PC-3 (cell line): ENCODE data around the gene LRSAM1. TPM values are rescaled to one million over a fixed set of nuclear protein-coding genes. Genes with fewer than 3 reads are reported as not detected.

ENCODE experiments used
- ATAC-seq: fragments of 200-7000 bp; cut with Tn5 transposase; 2 replicates; pipeline ENCODE4 v1.9.1; 2020; ENCODE audit warnings: mild to moderate bottlenecking, moderate library complexity
- BruUV-seq: library from RNA; stranded (reverse); fragments of 400-500 nt; replicated peaks from 2 replicates; lab custom pipeline; 2021; lab: Mats Ljungman, UMichigan
- CTCF ChIA-PET: fragments of 300-600 bp; sonication (Branson Sonifier 250); formaldehyde crosslinking; loops from one replicate; lab custom pipeline; 2022; ENCODE audit warnings: antibody characterized with exemption; lab: Charles Lee
- POLR2A ChIA-PET: fragments of 300-600 bp; sonication (Branson Sonifier 250); formaldehyde crosslinking; loops from one replicate; lab custom pipeline; 2022; ENCODE audit warnings: antibody characterized with exemption; ENCODE audit not compliant: unreplicated experiment; lab: Charles Lee
- DNase-seq: peaks from one replicate; pipeline ENCODE4 v3.0.0-alpha.2; 2015
- H2AFZ ChIP-seq: fragments of 300-600 bp; sonication (generic); 2 replicates; pipeline ENCODE4 v1.6.0; 2016; ENCODE audit warnings: antibody characterized with exemption, low read length
- H3F3A ChIP-seq: fragments of 300-600 bp; sonication (generic); one replicate; pipeline ENCODE4 v1.6.0; 2017; ENCODE audit warnings: antibody characterized with exemption, low read length, control low read depth, mild to moderate bottlenecking; ENCODE audit not compliant: unreplicated experiment
- H3K27ac ChIP-seq: fragments of 300-600 bp; sonication (generic); 2 replicates; pipeline ENCODE4 v1.5.1; 2016; ENCODE audit warnings: mild to moderate bottlenecking, low read length
- H3K27me3 ChIP-seq: fragments of 300-600 bp; sonication (generic); 2 replicates; pipeline ENCODE4 v1.6.1; 2016; ENCODE audit warnings: low read length, mixed read lengths
- H3K36me3 ChIP-seq: fragments of 300-600 bp; sonication (generic); 2 replicates; pipeline ENCODE4 v1.6.1; 2016; ENCODE audit warnings: low read depth, mixed run types, low read length, mixed read lengths
- H3K4me1 ChIP-seq: fragments of 300-600 bp; sonication (generic); 2 replicates; pipeline ENCODE4 v1.5.1; 2016; ENCODE audit warnings: low read length; ENCODE audit not compliant: insufficient read depth
- H3K4me2 ChIP-seq: fragments of 300-600 bp; sonication (generic); 2 replicates; pipeline ENCODE4 v1.6.0; 2016; ENCODE audit warnings: low read length
- H3K4me3 ChIP-seq: fragments of 300-600 bp; sonication (generic); 2 replicates; pipeline ENCODE4 v1.5.1; 2016; ENCODE audit warnings: mild to moderate bottlenecking, low read length, mixed read lengths
- H3K79me2 ChIP-seq: fragments of 300-600 bp; sonication (generic); 2 replicates; pipeline ENCODE4 v1.6.1; 2017; ENCODE audit warnings: low read length, mixed read lengths
- H3K9ac ChIP-seq: fragments of 300-600 bp; sonication (generic); 2 replicates; pipeline ENCODE4 v1.6.0; 2016; ENCODE audit warnings: mild to moderate bottlenecking, low read length
- H3K9me2 ChIP-seq: fragments of 300-600 bp; sonication (generic); replicated peaks from 2 replicates; pipeline ENCODE4 v1.6.1; 2016; ENCODE audit warnings: mixed run types, low read length, mixed read lengths
- H3K9me3 ChIP-seq: fragments of 300-600 bp; sonication (generic); 2 replicates; pipeline ENCODE4 v1.6.1; 2016; ENCODE audit warnings: low read length, mixed read lengths
- H4K20me1 ChIP-seq: fragments of 300-600 bp; sonication (generic); 2 replicates; pipeline ENCODE4 v1.6.1; 2016; ENCODE audit warnings: low read length, mixed read lengths
- EZH2 ChIP-seq: fragments of 300-600 bp; sonication (generic); IDR thresholded peaks from one replicate; pipeline ENCODE4 v1.6.1; 2017; ENCODE audit warnings: antibody characterized with exemption, mild to moderate bottlenecking, low read length; ENCODE audit not compliant: unreplicated experiment
- EZH2phosphoT487 ChIP-seq: fragments of 300-600 bp; sonication (generic); IDR thresholded peaks from 2 replicates; pipeline ENCODE4 v1.6.1; 2018; ENCODE audit warnings: mild to moderate bottlenecking, antibody characterized with exemption, low read length, borderline replicate concordance
- intact Hi-C: fragments of 100-400 bp; cut with micrococcal nuclease; formaldehyde crosslinking; loops from 2 replicates; pipeline ENCODE4 v1.9.0; 2023
- total RNA-seq: library from RNA; depleted of rRNA; stranded (reverse); fragments of >200 nt; gene quantifications from 2 replicates; pipeline ENCODE4 v1.2.3, GENCODE V29; 2014
- TF ChIP-seq, protein P1 (sequence below): fragments of 300-600 bp; sonication (generic); conservative IDR thresholded peaks from 2 replicates; pipeline ENCODE4 v1.5.1; 2017; ENCODE audit warnings: antibody characterized with exemption, low read depth, mild to moderate bottlenecking, low read length

LRSAM1 gene
- total RNA-seq, 1 experiment from 2014 or later: 9.6 TPM

DNA sequence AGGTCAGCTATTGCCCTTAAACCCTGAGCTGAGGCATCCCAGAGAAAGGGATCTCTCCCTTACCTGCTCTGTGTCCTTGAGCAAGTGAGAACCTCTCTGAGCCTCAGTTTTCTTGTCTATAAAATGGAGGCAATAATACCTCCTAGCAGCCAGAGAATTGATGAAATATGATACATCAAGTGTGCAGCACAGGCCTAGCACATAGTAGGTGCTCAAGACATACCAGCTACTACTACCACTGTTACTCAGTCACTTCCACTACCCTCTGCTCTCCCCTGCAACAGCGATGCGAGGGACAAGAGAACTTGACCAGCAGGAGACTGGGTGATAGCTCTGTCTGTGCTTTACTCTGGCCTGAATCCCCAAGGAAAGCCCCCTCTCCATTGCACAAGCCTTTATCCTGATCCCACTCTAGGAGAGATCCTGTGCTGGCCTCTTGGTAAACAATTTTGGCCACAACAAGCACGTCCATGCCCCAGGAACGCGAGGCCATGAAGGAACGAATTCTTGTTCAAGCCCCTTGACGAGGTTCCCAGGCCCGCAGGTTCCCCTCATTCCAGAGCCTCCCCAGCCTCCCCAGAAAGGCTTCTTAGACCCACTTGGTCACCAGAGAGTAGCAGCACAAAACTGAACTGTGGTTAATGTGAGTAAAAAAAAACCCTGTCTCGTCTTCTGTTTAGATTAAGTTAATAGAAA lies 39.4 kb downstream of the LRSAM1 start:
- BruUV-seq: no TSS peak
- Histone ChIP-seq H3K36me3 (no peaks in the 10 kb centered on the region), H4K20me1 (no peaks in the 10 kb centered on the region), H3K9ac (no peak overlapping the region), H3K4me2 (no peak overlapping the region), H3F3A (no peaks in the 10 kb centered on the region), H3K27me3 (no peaks in the 10 kb centered on the region), H3K79me2 (no peaks in the 10 kb centered on the region), H3K4me1 (peaks cover 6% of the 10 kb centered on the region), H3K9me2 (no peaks in the 10 kb centered on the region), H2AFZ (no peak overlapping the region), H3K27ac (no peak overlapping the region), H3K9me3 (no peaks in the 10 kb centered on the region), H3K4me3 (no peak overlapping the region)
- TF ChIP-seq EZH2phosphoT487 (no peak), EZH2 (no peak)
- TF ChIP-seq, protein P1, sequence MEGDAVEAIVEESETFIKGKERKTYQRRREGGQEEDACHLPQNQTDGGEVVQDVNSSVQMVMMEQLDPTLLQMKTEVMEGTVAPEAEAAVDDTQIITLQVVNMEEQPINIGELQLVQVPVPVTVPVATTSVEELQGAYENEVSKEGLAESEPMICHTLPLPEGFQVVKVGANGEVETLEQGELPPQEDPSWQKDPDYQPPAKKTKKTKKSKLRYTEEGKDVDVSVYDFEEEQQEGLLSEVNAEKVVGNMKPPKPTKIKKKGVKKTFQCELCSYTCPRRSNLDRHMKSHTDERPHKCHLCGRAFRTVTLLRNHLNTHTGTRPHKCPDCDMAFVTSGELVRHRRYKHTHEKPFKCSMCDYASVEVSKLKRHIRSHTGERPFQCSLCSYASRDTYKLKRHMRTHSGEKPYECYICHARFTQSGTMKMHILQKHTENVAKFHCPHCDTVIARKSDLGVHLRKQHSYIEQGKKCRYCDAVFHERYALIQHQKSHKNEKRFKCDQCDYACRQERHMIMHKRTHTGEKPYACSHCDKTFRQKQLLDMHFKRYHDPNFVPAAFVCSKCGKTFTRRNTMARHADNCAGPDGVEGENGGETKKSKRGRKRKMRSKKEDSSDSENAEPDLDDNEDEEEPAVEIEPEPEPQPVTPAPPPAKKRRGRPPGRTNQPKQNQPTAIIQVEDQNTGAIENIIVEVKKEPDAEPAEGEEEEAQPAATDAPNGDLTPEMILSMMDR: no peak
- DNase-seq (no peak), ATAC-seq (no peak)
- intact Hi-C loops: no loop called here
- POLR2A ChIA-PET: no interaction called here
- CTCF ChIA-PET: no interaction called here

DNA sequence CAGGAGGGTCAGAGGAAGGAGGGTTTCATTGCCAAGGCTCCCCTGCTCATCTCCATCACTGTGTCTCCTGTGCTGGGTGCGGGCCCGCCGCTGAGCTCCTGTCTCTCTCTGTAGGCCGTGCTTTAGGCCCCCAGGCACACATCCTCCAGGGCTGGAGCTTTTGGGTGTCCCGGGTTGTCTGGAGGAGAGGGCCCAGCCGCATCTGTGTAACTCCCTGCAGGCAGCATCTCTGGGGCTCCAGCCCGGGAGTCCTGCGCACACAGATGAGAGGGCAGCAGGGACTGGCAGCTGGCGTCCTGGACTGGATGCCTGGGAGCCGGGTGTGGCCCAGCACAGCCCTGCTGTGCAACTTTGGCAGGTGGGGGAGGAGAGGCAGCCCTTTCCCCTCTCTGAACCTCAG lies 40.2 kb downstream of the LRSAM1 start:
- Histone ChIP-seq H3K27me3 (no peaks in the 10 kb centered on the region), H3K9me2 (no peaks in the 10 kb centered on the region), H3K4me3 (no peak overlapping the region), H3K9ac (no peak overlapping the region), H3K4me1 (peaks cover 10% of the 10 kb centered on the region), H3K27ac (no peak overlapping the region), H2AFZ (no peak overlapping the region), H3K9me3 (no peaks in the 10 kb centered on the region), H3K79me2 (no peaks in the 10 kb centered on the region), H3K4me2 (no peak overlapping the region), H3F3A (no peaks in the 10 kb centered on the region), H4K20me1 (no peaks in the 10 kb centered on the region), H3K36me3 (no peaks in the 10 kb centered on the region; the same call in 1 of the 2 replicates)
- CTCF ChIA-PET: no interaction called here
- ATAC-seq (no peak), DNase-seq (no peak)
- TF ChIP-seq EZH2 (no peak), EZH2phosphoT487 (no peak)
- TF ChIP-seq, protein P1: no peak
- intact Hi-C loops: no loop called here
- POLR2A ChIA-PET: no interaction called here
- BruUV-seq: no TSS peak

DNA sequence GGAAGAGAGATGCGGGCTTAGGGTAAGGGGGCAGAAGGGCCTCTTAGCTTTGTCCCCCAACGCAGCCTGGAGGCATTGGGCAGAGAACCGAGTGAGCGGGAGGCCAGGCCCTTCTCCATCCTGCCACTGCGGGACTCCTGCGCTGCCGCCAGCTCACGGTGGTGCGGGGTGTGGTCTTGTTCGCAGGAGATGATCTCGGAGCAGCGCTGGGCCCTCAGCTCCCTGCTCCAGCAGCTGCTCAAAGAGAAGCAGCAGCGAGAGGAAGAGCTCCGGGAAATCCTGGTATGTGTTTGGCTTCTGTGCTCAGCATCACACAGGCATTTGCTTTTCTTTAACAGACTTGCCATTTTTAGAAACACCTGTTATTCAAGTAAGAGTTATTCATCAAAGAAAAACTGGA lies 41.3 kb downstream of the LRSAM1 start:
- Histone ChIP-seq H3K27ac (no peak overlapping the region), H3K9me2 (no peaks in the 10 kb centered on the region), H2AFZ (no peak overlapping the region), H3K79me2 (no peaks in the 10 kb centered on the region), H3K36me3 (no peaks in the 10 kb centered on the region; the same call in 1 of the 2 replicates), H3K27me3 (no peaks in the 10 kb centered on the region), H3K9ac (no peak overlapping the region), H3K9me3 (no peaks in the 10 kb centered on the region), H4K20me1 (no peaks in the 10 kb centered on the region), H3F3A (no peaks in the 10 kb centered on the region), H3K4me2 (no peak overlapping the region), H3K4me1 (peaks cover 10% of the 10 kb centered on the region), H3K4me3 (no peak overlapping the region)
- no TSS peak for BruUV-seq
- intact Hi-C loops: no loop called here
- ChIA-PET POLR2A (interaction anchor here (0.6 kb wide), 1 partner anchor 160 kb away, joined by 8 read pairs; no protein-coding TSS in a partner anchor), CTCF (no interaction called here)
- no peak for DNase-seq
- no peak for TF ChIP-seq EZH2phosphoT487
- no peak for TF ChIP-seq EZH2
- TF ChIP-seq, protein P1: no peak
- ATAC-seq: no peak
